Type B pancreatic cell (in vitro differentiated cells): Measurements from ENCODE around the gene ART3. TPM values are rescaled to one million over a fixed set of nuclear protein-coding genes. Genes with fewer than 3 reads are reported as not detected.
A peak's percentile ranks its signal among the peaks of the same experiment; 100 is the strongest.

Experiments used
- DNase-seq: peaks from one replicate; pipeline ENCODE4 v3.0.0; 2021; ENCODE audit warnings: mixed read lengths; ENCODE audit not compliant: unreplicated experiment; ENCODE audit errors: extremely low spot score
- H3K27ac Mint-ChIP-seq: 2 replicates; pipeline ENCODE4 v1.8.0; 2021; ENCODE audit warnings: mild to moderate bottlenecking, mixed read lengths
- H3K27me3 Mint-ChIP-seq: 2 replicates; pipeline ENCODE4 v1.8.0; 2021; ENCODE audit warnings: mixed read lengths
- H3K36me3 Mint-ChIP-seq: 2 replicates; pipeline ENCODE4 v1.8.0; 2021; ENCODE audit warnings: mixed read lengths
- H3K4me1 Mint-ChIP-seq: one replicate; pipeline ENCODE4 v1.8.0; 2021; ENCODE audit warnings: mixed read lengths; ENCODE audit not compliant: unreplicated experiment
- H3K4me3 Mint-ChIP-seq: 2 replicates; pipeline ENCODE4 v1.8.0; 2021; ENCODE audit warnings: mild to moderate bottlenecking, mixed read lengths
- H3K9me3 Mint-ChIP-seq: 2 replicates; pipeline ENCODE4 v1.8.0; 2021; ENCODE audit warnings: mixed read lengths
- CTCF ChIP-seq: fragments of 200-600 bp; sonication (generic); conservative IDR thresholded peaks from 2 replicates; pipeline ENCODE4 v1.5.0; 2021; ENCODE audit warnings: antibody characterized with exemption, mild to moderate bottlenecking
- total RNA-seq: library from RNA; stranded (reverse); gene quantifications from 2 replicates; pipeline ENCODE4 v1.2.1, GENCODE V29; 2021; ENCODE audit warnings: low replicate concordance

The ART3 gene
- total RNA-seq, 1 donor from 2014 or later = not detected

- Mint-ChIP-seq H3K4me3 (no peak overlapping the region), H3K27ac (no peak overlapping the region)
- TF ChIP-seq CTCF = no peak
Measured at GRCh38 chr4:76055421-76055820, 19.1 kb upstream of the ART3 start.

GRCh38 chr4:76058302-76058701 is 16.2 kb upstream of the ART3 start:
- DNase-seq = no peak
- Mint-ChIP-seq H3K9me3 (no peaks in the 10 kb centered on the region), H3K4me3 (no peak overlapping the region), H3K36me3 (no peaks in the 10 kb centered on the region), H3K27me3 (peaks cover 17% of the 10 kb centered on the region), H3K4me1 (peaks cover 21% of the 10 kb centered on the region), H3K27ac (no peak overlapping the region)
- TF ChIP-seq CTCF = no peak

More at GRCh38 chr4:76055421-76055820, 19.1 kb upstream of the ART3 start:
- Mint-ChIP-seq H3K9me3 (no peaks in the 10 kb centered on the region), H3K27me3 (peaks cover 17% of the 10 kb centered on the region), H3K4me1 (peaks cover 21% of the 10 kb centered on the region), H3K36me3 (no peaks in the 10 kb centered on the region)
- no peak for DNase-seq

DNA sequence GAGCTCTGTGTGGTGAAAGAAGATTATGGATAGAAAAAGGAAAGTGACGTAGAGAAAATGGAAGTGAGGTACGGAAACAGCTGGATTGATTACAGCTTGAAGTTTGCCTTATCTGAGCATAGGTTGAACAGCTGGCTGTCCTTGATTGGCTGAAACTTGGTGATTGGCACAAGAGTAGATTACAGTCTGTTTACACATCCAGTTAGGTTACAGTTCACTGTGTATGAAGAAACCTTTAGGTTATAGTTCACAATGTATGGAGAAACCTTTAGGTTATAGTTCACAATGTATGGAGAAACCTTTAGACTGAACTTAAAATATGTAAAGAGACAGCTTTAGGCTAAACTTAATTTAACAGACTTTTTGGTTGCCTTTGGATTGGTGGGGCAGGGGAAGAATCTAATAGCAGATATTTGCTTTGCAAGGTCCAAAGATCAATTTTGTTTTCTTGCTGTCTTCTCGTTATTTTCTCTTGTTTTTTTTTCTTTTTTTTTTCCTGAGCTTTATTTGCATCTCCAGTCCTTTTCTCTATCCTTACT is 15.6 kb upstream of the ART3 start:
- H3K4me1 Mint-ChIP-seq = peaks cover 16% of the 10 kb centered on the region
- no peak for DNase-seq

DNA sequence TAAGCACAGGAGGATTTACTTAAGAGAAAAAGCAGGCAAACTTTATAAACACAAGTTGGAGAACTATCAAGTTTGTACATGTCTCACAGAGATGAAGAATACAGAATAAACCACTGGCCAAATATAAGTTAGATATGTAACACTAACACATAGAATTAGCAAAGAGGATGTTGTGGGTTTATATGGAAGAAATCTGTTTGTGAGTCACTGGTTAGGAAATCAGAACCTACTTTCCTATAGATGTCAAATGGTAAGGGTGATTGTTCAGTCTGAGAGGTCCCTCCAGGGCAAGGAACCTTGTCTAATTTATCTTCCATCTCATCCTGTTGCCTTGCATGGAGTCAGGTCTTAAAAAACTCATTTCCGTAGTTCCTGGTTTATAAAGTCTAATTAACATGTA is 14.8 kb upstream of the ART3 start:
- H3K4me1 Mint-ChIP-seq = peaks cover 15% of the 10 kb centered on the region
- no peak overlapping the region for H3K4me3 Mint-ChIP-seq
- peaks cover 17% of the 10 kb centered on the region for H3K27me3 Mint-ChIP-seq
- no peaks in the 10 kb centered on the region for H3K9me3 Mint-ChIP-seq
- no peak for DNase-seq
- H3K36me3 Mint-ChIP-seq = no peaks in the 10 kb centered on the region
- no peak for TF ChIP-seq CTCF
- no peak overlapping the region for H3K27ac Mint-ChIP-seq

More for the DNA sequence above, 15.6 kb upstream of the ART3 start:
- H3K27me3 Mint-ChIP-seq = peaks cover 17% of the 10 kb centered on the region
- H3K36me3 Mint-ChIP-seq = no peaks in the 10 kb centered on the region
- H3K27ac Mint-ChIP-seq = peak overlapping the region; percentile 35
- TF ChIP-seq CTCF = no peak
- H3K9me3 Mint-ChIP-seq = no peaks in the 10 kb centered on the region
- no peak overlapping the region for H3K4me3 Mint-ChIP-seq

DNA sequence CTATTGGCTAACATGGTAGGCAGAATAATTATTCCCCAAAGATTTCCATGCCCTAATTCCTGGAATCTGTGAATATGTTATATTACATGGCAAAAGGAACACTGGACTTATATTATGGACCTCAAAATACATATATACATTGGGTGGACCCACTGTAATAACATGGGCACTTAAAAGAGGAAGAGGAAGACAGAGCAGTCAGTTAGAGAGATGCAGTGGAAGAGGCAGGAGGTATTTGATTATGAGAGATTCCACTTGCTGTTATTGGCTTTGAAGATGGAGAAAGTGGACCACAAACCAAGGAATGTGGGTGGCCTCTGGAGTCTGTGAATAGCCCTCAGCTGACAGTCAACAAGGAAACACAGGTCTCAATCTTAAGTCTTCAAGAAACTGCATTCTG is 14.0 kb upstream of the ART3 start:
- Mint-ChIP-seq H3K4me1 (peaks cover 9% of the 10 kb centered on the region), H3K9me3 (no peaks in the 10 kb centered on the region), H3K36me3 (no peaks in the 10 kb centered on the region), H3K27me3 (peaks cover 10% of the 10 kb centered on the region), H3K4me3 (no peak overlapping the region), H3K27ac (no peak overlapping the region)
- TF ChIP-seq CTCF = no peak
- no peak for DNase-seq

GRCh38 chr4:76061421-76061820 is 13.1 kb upstream of the ART3 start:
- H3K4me1 Mint-ChIP-seq = peaks cover 5% of the 10 kb centered on the region
- H3K27ac Mint-ChIP-seq = no peak overlapping the region
- DNase-seq = no peak
- no peaks in the 10 kb centered on the region for H3K9me3 Mint-ChIP-seq
- no peak overlapping the region for H3K4me3 Mint-ChIP-seq
- no peaks in the 10 kb centered on the region for H3K36me3 Mint-ChIP-seq
- peaks cover 7% of the 10 kb centered on the region for H3K27me3 Mint-ChIP-seq
- no peak for TF ChIP-seq CTCF
